ENCODE results near the gene CDC25B. TPM values are rescaled to one million over a fixed set of nuclear protein-coding genes. Genes with fewer than 3 reads are reported as not detected.

CDC25B gene
- total and polyA plus RNA-seq, 2 of the 8 experiments (the other 6 are each of a cell fraction or from before 2014, with no cell fraction given), result 21.7 to 31.2 TPM

- Histone ChIP-seq H3K9me3 (ENCODE audit: insufficient read depth in 2 of 2, low read depth in 1 of 2, low read length in 1 of 2) (no peaks in the 10 kb centered on the region), H3K18ac (ENCODE audit: extremely low read depth, low read length) (no peak overlapping the region), H3K27me3 (replicated peaks in 1 of 4; ENCODE audit: control insufficient read depth in 3 of 4, extremely low read depth in 1 of 4, insufficient read depth in 3 of 4, low read length in 3 of 4) (peaks cover 0 to 3% (median 0%) of the 10 kb centered on the region in 4 experiments; a peak in 1 of 7 replicates), H3K14ac (ENCODE audit: insufficient read length) (no peak overlapping the region), H4K8ac (ENCODE audit: extremely low read depth, insufficient read depth, low read length) (no peak overlapping the region), H4K5ac (ENCODE audit: insufficient read length, low read depth, low read length) (no peak overlapping the region), H2BK20ac (ENCODE audit: low read length) (no peak overlapping the region), H3K9ac (replicated peaks in 1 of 4; ENCODE audit: extremely low read depth in 1 of 4, low read depth in 3 of 4, low read length in 3 of 4) (no peak overlapping the region), H4K91ac (replicated peaks; ENCODE audit: insufficient read length, low read length) (no peak overlapping the region), H3K23me2 (ENCODE audit: low read depth, low read length) (peaks cover 9% of the 10 kb centered on the region; the same call in 1 of the 2 replicates), H3K36me3 (ENCODE audit: control insufficient read depth in 2 of 4, insufficient read depth in 4 of 4, low read length in 3 of 4) (peaks cover 4 to 16% (median 15%) of the 10 kb centered on the region in 4 experiments; a peak in 7 of 8 replicates), H3K79me2 (ENCODE audit: control insufficient read depth in 1 of 2, insufficient read depth in 2 of 2, low read length in 2 of 2) (no peaks in the 10 kb centered on the region; a peak in 1 of 4 replicates), H3K4ac (replicated peaks; ENCODE audit: insufficient read length, low read depth, low read length) (no peak overlapping the region), H2AK5ac (ENCODE audit: low read depth, low read length) (no peak overlapping the region; the same call in 1 of the 2 replicates), H3K27ac (ENCODE audit: low read depth, low read length) (no peak overlapping the region), H3K4me3 (ENCODE audit: extremely low read depth in 1 of 4, insufficient read depth in 2 of 4, low read depth in 3 of 4, low read length in 4 of 4) (peak overlapping the region in 1 of 4 experiments; percentile 85; a peak in 1 of 8 replicates), H3K4me1 (replicated peaks in 1 of 4; ENCODE audit: control insufficient read depth in 3 of 4, insufficient read depth in 4 of 4, low read length in 3 of 4) (peaks cover 5 to 35% (median 28%) of the 10 kb centered on the region in 4 experiments), H2BK12ac (ENCODE audit: low read depth, low read length) (peak overlapping the region; percentile 35; the same call in 1 of the 2 replicates), H3K56ac (replicated peaks; ENCODE audit: insufficient read length, low read depth, low read length) (no peak overlapping the region), H4K20me1 (replicated peaks in 1 of 2; ENCODE audit: control insufficient read depth in 1 of 2, insufficient read depth in 2 of 2, low read length in 2 of 2) (peaks cover 3% of the 10 kb centered on the region in 2 experiments), H3K23ac (ENCODE audit: insufficient read length) (no peak overlapping the region), H2AFZ (ENCODE audit: low read length) (no peak overlapping the region), H2BK15ac (ENCODE audit: low read length) (no peak overlapping the region), H3K4me2 (ENCODE audit: insufficient read depth in 1 of 2, low read depth in 2 of 2, low read length in 2 of 2) (peak overlapping the region; percentile 63 to 98; a peak in 2 of 4 replicates), H3K79me1 (ENCODE audit: low read depth, low read length) (no peaks in the 10 kb centered on the region; the same call in 1 of the 2 replicates), H2BK120ac (replicated peaks; ENCODE audit: low read depth, low read length) (no peak overlapping the region), H2BK5ac (ENCODE audit: low read depth, low read length) (no peak overlapping the region)
- ChIA-PET POLR2A (ENCODE audit: partially characterized antibody) (no interaction called here), CTCF (ENCODE audit: partially characterized antibody) (interaction anchor here (0.6 kb wide), 1 partner anchor 744 kb away, joined by 3 read pairs; no protein-coding TSS in a partner anchor)
- WGBS, 2 experiments (ENCODE audit: extremely low coverage in 1 of 2, insufficient coverage in 1 of 2, insufficient read length in 1 of 2, insufficient replicate concordance in 2 of 2, low coverage in 1 of 2, low lambda C conversion rate in 2 of 2, missing lambda C conversion rate in 1 of 2), result 79% methylated on average over 14 of the region's 19 CpGs; no CpG with 5 or more reads in 1 of the 2 experiments
- FAIRE-seq (no peak), DNase-seq (ENCODE audit: low read depth in 1 of 2, low spot score in 2 of 2) (no peak)
- TF ChIP-seq BCL11A (IDR thresholded peaks at IDR 0.05; ENCODE audit: low read depth in 2 of 2, low read length in 2 of 2) (no peak), SP1 (IDR thresholded peaks at IDR 0.05; ENCODE audit: low read depth, low read length) (no peak), CBX5 (IDR thresholded peaks at IDR 0.05; ENCODE audit: low read depth, low read length) (no peak), KDM1A (IDR thresholded peaks at IDR 0.05; ENCODE audit: borderline replicate concordance, low read length) (no peak), CEBPB (IDR thresholded peaks at IDR 0.05; ENCODE audit: low read depth, low read length) (no peak), KDM5A (IDR thresholded peaks at IDR 0.05; ENCODE audit: low read length) (no peak), EP300 (IDR thresholded peaks at IDR 0.05; ENCODE audit: borderline replicate concordance in 1 of 2, low read depth in 2 of 2, low read length in 2 of 2) (no peak), FOSL1 (IDR thresholded peaks at IDR 0.05; ENCODE audit: insufficient read depth, low read depth, low read length) (no peak), BRCA1 (IDR thresholded peaks at IDR 0.05; ENCODE audit: low read depth, low read length) (no peak), TEAD4 (IDR thresholded peaks at IDR 0.05; ENCODE audit: low read depth, low read length) (no peak), GABPA (IDR thresholded peaks at IDR 0.05; ENCODE audit: borderline replicate concordance, insufficient read depth, low read length) (no peak), SUZ12 (IDR thresholded peaks at IDR 0.05; ENCODE audit: low read length) (no peak)
Observed at GRCh38 chr20:3797592-3798372, 1.7 kb downstream of the CDC25B start.

Data from H1 (cell line).